ENCODE data around the gene CASP10. TPM values are rescaled to one million over a fixed set of nuclear protein-coding genes. Genes with fewer than 3 reads are reported as not detected.

Gene CASP10
- total and polyA plus RNA-seq, 2 of the 8 experiments (the other 6 are each of a cell fraction or from before 2014, with no cell fraction given) = 2.3 to 4.0 TPM

GRCh38 chr2:201258666-201259615, 76.0 kb downstream of the CASP10 start:
- Histone ChIP-seq H2BK120ac (replicated peaks; ENCODE audit: low read depth, low read length) (no peak overlapping the region), H3K9ac (replicated peaks in 1 of 4; ENCODE audit: extremely low read depth in 1 of 4, low read depth in 3 of 4, low read length in 3 of 4) (no peak overlapping the region), H2BK15ac (ENCODE audit: low read length) (0 out of 2 replicates have a peak overlapping the region, but pooled peaks have one; percentile 37), H2BK12ac (ENCODE audit: low read depth, low read length) (peak overlapping the region; percentile 96), H4K5ac (ENCODE audit: insufficient read length, low read depth, low read length) (no peak overlapping the region), H3K4me3 (ENCODE audit: extremely low read depth in 1 of 4, insufficient read depth in 2 of 4, low read depth in 3 of 4, low read length in 4 of 4) (peak overlapping the region in 1 of 4 experiments; percentile 37; a peak in 3 of 8 replicates), H3K4me2 (ENCODE audit: insufficient read depth in 1 of 2, low read depth in 2 of 2, low read length in 2 of 2) (peak overlapping the region; percentile 31 to 43), H3K4ac (replicated peaks; ENCODE audit: insufficient read length, low read depth, low read length) (no peak overlapping the region), H3K36me3 (ENCODE audit: control insufficient read depth in 2 of 4, insufficient read depth in 4 of 4, low read length in 3 of 4) (no peaks in the 10 kb centered on the region), H3K18ac (ENCODE audit: extremely low read depth, low read length) (peak overlapping the region; percentile 56), H3K27me3 (replicated peaks in 1 of 4; ENCODE audit: control insufficient read depth in 3 of 4, extremely low read depth in 1 of 4, insufficient read depth in 3 of 4, low read length in 3 of 4) (peaks cover 0 to 3% (median 0%) of the 10 kb centered on the region in 4 experiments; a peak in 1 of 7 replicates), H4K91ac (replicated peaks; ENCODE audit: insufficient read length, low read length) (no peak overlapping the region), H3K23ac (ENCODE audit: insufficient read length) (no peak overlapping the region), H3K79me1 (ENCODE audit: low read depth, low read length) (no peaks in the 10 kb centered on the region), H3K9me3 (ENCODE audit: insufficient read depth in 2 of 2, low read depth in 1 of 2, low read length in 1 of 2) (no peaks in the 10 kb centered on the region), H2BK20ac (ENCODE audit: low read length) (0 out of 2 replicates have a peak overlapping the region, but pooled peaks have one; percentile 8), H3K23me2 (ENCODE audit: low read depth, low read length) (no peaks in the 10 kb centered on the region), H3K4me1 (replicated peaks in 1 of 4; ENCODE audit: control insufficient read depth in 3 of 4, insufficient read depth in 4 of 4, low read length in 3 of 4) (peaks cover 0 to 14% (median 6%) of the 10 kb centered on the region in 4 experiments; a peak in 6 of 7 replicates), H3K56ac (replicated peaks; ENCODE audit: insufficient read length, low read depth, low read length) (no peak overlapping the region), H4K8ac (ENCODE audit: extremely low read depth, insufficient read depth, low read length) (peak overlapping the region; percentile 54; the same call in 1 of the 2 replicates), H2AFZ (ENCODE audit: low read length) (peak overlapping the region; percentile 87), H2BK5ac (ENCODE audit: low read depth, low read length) (peak overlapping the region; percentile 80; the same call in 1 of the 2 replicates), H2AK5ac (ENCODE audit: low read depth, low read length) (no peak overlapping the region), H3K14ac (ENCODE audit: insufficient read length) (no peak overlapping the region), H3K79me2 (ENCODE audit: control insufficient read depth in 1 of 2, insufficient read depth in 2 of 2, low read length in 2 of 2) (no peaks in the 10 kb centered on the region), H4K20me1 (replicated peaks in 1 of 2; ENCODE audit: control insufficient read depth in 1 of 2, insufficient read depth in 2 of 2, low read length in 2 of 2) (no peaks in the 10 kb centered on the region), H3K27ac (ENCODE audit: low read depth, low read length) (no peak overlapping the region)
- no peak for DNase-seq (ENCODE audit: low read depth in 1 of 2, low spot score in 2 of 2)
- ChIA-PET CTCF (ENCODE audit: partially characterized antibody) (interaction anchor here (0.6 to 2.2 kb wide), 6 partner anchors 20 to 115 kb away, joined by 3 to 5 read pairs (median 4); no protein-coding TSS in a partner anchor), POLR2A (ENCODE audit: partially characterized antibody) (no interaction called here)
- WGBS, 2 experiments (ENCODE audit: extremely low coverage in 1 of 2, insufficient coverage in 1 of 2, insufficient read length in 1 of 2, insufficient replicate concordance in 2 of 2, low coverage in 1 of 2, low lambda C conversion rate in 2 of 2, missing lambda C conversion rate in 1 of 2) = 70% methylated on average over 15 of the region's 15 CpGs; no CpG with 5 or more reads in 1 of the 2 experiments
- no peak for FAIRE-seq
- TF ChIP-seq RXRA (IDR thresholded peaks at IDR 0.05; ENCODE audit: insufficient read depth, low read depth, low read length) (no peak), CTCF (IDR thresholded peaks at IDR 0.05; ENCODE audit: control extremely low read depth in 1 of 3, insufficient read depth in 1 of 3, low read depth in 1 of 3, low read length in 3 of 3) (no peak), KDM4A (IDR thresholded peaks at IDR 0.05; ENCODE audit: low read depth, low read length, severe bottlenecking) (no peak), TEAD4 (IDR thresholded peaks at IDR 0.05; ENCODE audit: low read depth, low read length) (no peak), MAX (IDR thresholded peaks at IDR 0.05) (no peak), MAFK (IDR thresholded peaks at IDR 0.05; ENCODE audit: low read depth, low read length) (no peak), SUZ12 (IDR thresholded peaks at IDR 0.05; ENCODE audit: low read length) (no peak)

All from H1 (cell line).